Panc1 (cell line): ENCODE data around the gene LPIN2. TPM values are rescaled to one million over a fixed set of nuclear protein-coding genes. Genes with fewer than 3 reads are reported as not detected.
A peak's percentile ranks its signal among the peaks of the same experiment; 100 is the strongest.

ENCODE experiments used
- ATAC-seq: fragments of 200-7000 bp; cut with Tn5 transposase; 2 replicates; pipeline ENCODE4 v1.9.1; 2020; ENCODE audit warnings: mild to moderate bottlenecking, moderate library complexity
- BruUV-seq: library from RNA; stranded (reverse); fragments of 400-500 nt; replicated peaks from 2 replicates; lab custom pipeline; 2021; lab: Mats Ljungman, UMichigan
- CTCF ChIA-PET: fragments of 300-600 bp; sonication (Branson Sonifier 250); formaldehyde crosslinking; loops from one replicate; lab custom pipeline; 2022; ENCODE audit warnings: antibody characterized with exemption; lab: Charles Lee
- POLR2A ChIA-PET: fragments of 300-600 bp; sonication (Branson Sonifier 250); formaldehyde crosslinking; loops from one replicate; lab custom pipeline; 2022; ENCODE audit warnings: antibody characterized with exemption; lab: Charles Lee
- DNase-seq: peaks from one replicate; pipeline ENCODE4 v3.0.0-alpha.2; 2010; ENCODE audit warnings: low read depth, low spot score
- H3K27ac ChIP-seq: 2 replicates; pipeline ENCODE4 v1.5.1; 2011; ENCODE audit warnings: mild to moderate bottlenecking, low read length, inconsistent platforms
- H3K27me3 ChIP-seq: fragments of 200-500 bp; sonication (Bioruptor generic); 2 replicates; pipeline ENCODE4 v1.6.0; 2014; ENCODE audit warnings: low read length, inconsistent platforms; ENCODE audit not compliant: control insufficient read depth, insufficient read depth
- H3K36me3 ChIP-seq: fragments of 200-500 bp; sonication (Bioruptor generic); 2 replicates; pipeline ENCODE4 v1.5.1; 2014; ENCODE audit warnings: inconsistent platforms, mild to moderate bottlenecking, low read length, moderate library complexity; ENCODE audit not compliant: control insufficient read depth, insufficient read depth
- H3K4me1 ChIP-seq: 2 replicates; pipeline ENCODE4 v1.5.1; 2011; ENCODE audit warnings: inconsistent platforms, mild to moderate bottlenecking, low read length, moderate library complexity; ENCODE audit not compliant: control insufficient read depth, insufficient read depth
- H3K4me3 ChIP-seq, 2 experiments: 2 replicates each; pipeline ENCODE4 v1.5.1; 2011 to 2012; ENCODE audit warnings: low read depth in 2 of 2, low read length in 2 of 2, mild to moderate bottlenecking in 2 of 2, inconsistent platforms in 1 of 2, moderate library complexity in 1 of 2
- H3K9me3 ChIP-seq: fragments of 200-500 bp; sonication (Bioruptor generic); 2 replicates; pipeline ENCODE4 v1.5.1; 2014; ENCODE audit warnings: low read depth, mild to moderate bottlenecking, inconsistent platforms, low read length, moderate library complexity; ENCODE audit not compliant: control insufficient read depth, insufficient read depth
- CTCF ChIP-seq: fragments of 450-650 bp; IDR thresholded peaks from 2 replicates; pipeline ENCODE4 v1.5.1; 2017; ENCODE audit warnings: mild to moderate bottlenecking
- POLR2AphosphoS5 ChIP-seq: IDR thresholded peaks from 2 replicates; pipeline ENCODE4 v1.6.1; 2012; ENCODE audit warnings: mild to moderate bottlenecking, low read depth, low read length, moderate library complexity
- REST ChIP-seq, 2 experiments: IDR thresholded peaks; 2 replicates each; pipeline ENCODE4 v1.6.1; 2011 to 2012; ENCODE audit warnings: low read depth in 2 of 2, control low read depth in 1 of 2, low read length in 1 of 2, mild to moderate bottlenecking in 1 of 2, moderate library complexity in 1 of 2; ENCODE audit not compliant: insufficient read depth in 1 of 2
- SIN3A ChIP-seq: IDR thresholded peaks from 2 replicates; pipeline ENCODE4 v1.6.1; 2012; ENCODE audit warnings: low read depth, mild to moderate bottlenecking, low read length, moderate library complexity, borderline replicate concordance; ENCODE audit not compliant: insufficient read depth
- TCF7L2 ChIP-seq: IDR thresholded peaks from 2 replicates; pipeline ENCODE4 v1.6.1; 2011; ENCODE audit warnings: mild to moderate bottlenecking, low read depth, low read length, inconsistent platforms
- in situ Hi-C: cut with HindIII; loops from 2 replicates; pipeline ENCODE4 v1.10.0; 2016; ENCODE audit warnings: low sequenced_read_pairs, low pct_unique_long_range_greater_than_20kb
- intact Hi-C: fragments of 100-400 bp; cut with micrococcal nuclease; formaldehyde crosslinking; loops from one replicate; pipeline ENCODE4 v1.10.0; 2022; ENCODE audit not compliant: unreplicated experiment
- total RNA-seq: library from RNA; stranded (reverse); gene quantifications from one replicate; pipeline ENCODE4 v1.2.1, GENCODE V29; 2021; ENCODE audit not compliant: unreplicated experiment

LPIN2 gene
- total RNA-seq, 1 experiment from 2014 or later: 38.3 TPM

GRCh38 chr18:3046216-3046808 lies 33.4 kb upstream of the LPIN2 start:
- Histone ChIP-seq H3K9me3 (no peaks in the 10 kb centered on the region), H3K4me3 (no peak overlapping the region), H3K27ac (no peak overlapping the region), H3K27me3 (no peaks in the 10 kb centered on the region), H3K36me3 (no peaks in the 10 kb centered on the region), H3K4me1 (no peaks in the 10 kb centered on the region; the same call in 1 of the 2 replicates)
- TF ChIP-seq SIN3A: no peak
- TF ChIP-seq TCF7L2: no peak
- TF ChIP-seq CTCF: no peak
- TF ChIP-seq POLR2AphosphoS5: no peak
- no peak for TF ChIP-seq REST (IDR thresholded peaks at IDR 0.05; ENCODE audit: insufficient read depth in 1 of 2, low read depth in 2 of 2, low read length in 1 of 2)
- ATAC-seq (no peak), DNase-seq (no peak)
- in situ Hi-C loops: no loop called here
- POLR2A ChIA-PET: no interaction called here
- BruUV-seq: no TSS peak
- CTCF ChIA-PET: no interaction called here
- intact Hi-C loops: loop anchor here (10.0 kb wide), 1 partner anchor 168 kb away; the partner anchor contains the start of gene MYOM1

- Histone ChIP-seq H3K36me3 (no peaks in the 10 kb centered on the region), H3K27ac (peak overlapping the region; percentile 4; the same call in 1 of the 2 replicates), H3K4me1 (no peaks in the 10 kb centered on the region; the same call in 1 of the 2 replicates), H3K9me3 (no peaks in the 10 kb centered on the region), H3K27me3 (no peaks in the 10 kb centered on the region), H3K4me3 (no peak overlapping the region)
- POLR2A ChIA-PET: no interaction called here
- ATAC-seq (peak; percentile 48; the same call in 1 of the 2 replicates), DNase-seq (no peak)
- intact Hi-C loops: loop anchor here (10.0 kb wide), 1 partner anchor 170 kb away; the partner anchor contains the start of gene MYOM1
- BruUV-seq: no TSS peak
- in situ Hi-C loops: no loop called here
- CTCF ChIA-PET: no interaction called here
- TF ChIP-seq TCF7L2 (no peak), SIN3A (no peak), REST (IDR thresholded peaks at IDR 0.05; ENCODE audit: insufficient read depth in 1 of 2, low read depth in 2 of 2, low read length in 1 of 2) (no peak), POLR2AphosphoS5 (no peak)
Observed at GRCh38 chr18:3044931-3045698, 32.2 kb upstream of the LPIN2 start.
